ENCODE measurements around the gene DSC2.

The DSC2 gene

DNA sequence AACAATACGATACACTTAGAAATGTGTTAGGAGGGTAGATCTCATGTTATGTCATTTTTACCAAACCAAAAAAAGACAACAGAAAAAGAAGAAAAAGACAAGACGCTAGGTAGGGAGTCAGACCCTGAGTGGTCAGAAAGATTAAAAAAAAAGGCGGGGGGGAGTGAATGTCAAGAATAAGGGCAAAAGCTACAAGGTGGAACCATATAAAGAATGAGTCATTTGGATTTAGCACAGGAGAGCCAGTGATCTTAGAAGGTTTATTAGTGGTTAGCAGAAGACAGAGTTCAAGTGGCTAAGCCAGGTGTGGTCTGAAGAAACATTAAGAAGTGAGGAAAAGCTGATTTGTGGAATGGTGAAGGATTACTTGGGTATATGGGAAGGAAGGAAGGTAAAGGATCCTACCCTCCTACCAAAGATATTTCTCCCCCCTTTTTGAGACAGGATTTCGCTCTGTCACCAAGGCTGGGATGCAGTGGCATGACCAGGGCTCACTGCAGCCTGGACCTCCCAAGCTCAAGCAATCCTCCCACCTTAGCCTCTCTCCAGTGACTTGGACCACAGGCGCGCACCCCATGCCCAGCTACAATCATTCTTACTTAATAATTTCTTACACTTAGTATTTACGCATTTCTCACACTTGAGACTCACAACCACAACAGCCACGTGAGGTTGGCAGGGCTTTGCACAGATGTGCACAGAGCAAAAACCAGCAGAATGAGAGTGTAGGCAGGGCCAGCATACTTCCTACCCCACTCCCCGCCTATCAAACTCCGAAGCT lies 2.6 kb downstream of the DSC2 start:
- no peaks in the 10 kb centered on the region for H3K36me3 ChIP-seq (ENCODE audit: control insufficient read depth, insufficient read depth, low read length)
- H3K4me1 ChIP-seq, result peaks cover 20% of the 10 kb centered on the region
- peak overlapping the region; percentile 93 for H3K4me3 ChIP-seq (ENCODE audit: low read depth, low read length)
- H2AFZ ChIP-seq, result no peak overlapping the region
- peaks cover 38% of the 10 kb centered on the region for H3K79me2 ChIP-seq
- H3K4me2 ChIP-seq (ENCODE audit: low read length), result peak overlapping the region; percentile 94
- H3K9ac ChIP-seq, result no peak overlapping the region
- H3K27ac ChIP-seq, result peak overlapping the region; percentile 99
- no peaks in the 10 kb centered on the region for H3K27me3 ChIP-seq (ENCODE audit: control insufficient read depth, insufficient read depth, low read length)
- TF ChIP-seq CTCF (IDR thresholded peaks at IDR 0.05), result no peak
- no peaks in the 10 kb centered on the region for H3K9me3 ChIP-seq (ENCODE audit: control insufficient read depth, low read length)

DNA sequence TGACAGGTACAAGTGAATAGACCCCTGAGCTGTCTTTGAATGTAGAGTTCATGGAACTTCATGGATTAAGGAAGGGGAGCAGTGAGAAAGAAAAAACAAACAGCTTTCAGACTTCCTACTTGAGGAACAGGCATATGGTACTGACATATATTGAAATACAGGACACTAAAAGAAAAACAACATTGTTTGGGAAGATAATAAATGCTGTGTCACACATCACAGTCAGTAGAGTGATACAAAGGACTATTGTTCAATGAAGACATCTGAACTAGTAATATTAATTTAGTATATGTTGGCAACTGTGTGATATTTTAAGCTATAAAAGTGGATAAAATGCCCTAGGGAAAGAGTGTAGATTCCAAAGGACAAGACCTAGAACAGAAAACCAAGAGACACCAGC lies 3.3 kb downstream of the DSC2 start:
- no peaks in the 10 kb centered on the region for H3K9me3 ChIP-seq (ENCODE audit: control insufficient read depth, low read length)
- H3K27me3 ChIP-seq (ENCODE audit: control insufficient read depth, insufficient read depth, low read length), result no peaks in the 10 kb centered on the region
- no peaks in the 10 kb centered on the region for H3K36me3 ChIP-seq (ENCODE audit: control insufficient read depth, insufficient read depth, low read length)
- H2AFZ ChIP-seq, result no peak overlapping the region
- H3K9ac ChIP-seq, result no peak overlapping the region
- peaks cover 20% of the 10 kb centered on the region for H3K4me1 ChIP-seq
- no peak overlapping the region for H3K4me3 ChIP-seq (ENCODE audit: low read depth, low read length)
- H3K4me2 ChIP-seq (ENCODE audit: low read length), result no peak overlapping the region
- no peak for TF ChIP-seq CTCF (IDR thresholded peaks at IDR 0.05)
- H3K79me2 ChIP-seq, result peaks cover 38% of the 10 kb centered on the region
- H3K27ac ChIP-seq, result no peak overlapping the region

GRCh38 chr18:31097666-31098065 lies 4.6 kb downstream of the DSC2 start:
- H3K27ac ChIP-seq, result no peak overlapping the region
- peaks cover 42% of the 10 kb centered on the region for H3K79me2 ChIP-seq
- H3K9me3 ChIP-seq (ENCODE audit: control insufficient read depth, low read length), result no peaks in the 10 kb centered on the region

DNA sequence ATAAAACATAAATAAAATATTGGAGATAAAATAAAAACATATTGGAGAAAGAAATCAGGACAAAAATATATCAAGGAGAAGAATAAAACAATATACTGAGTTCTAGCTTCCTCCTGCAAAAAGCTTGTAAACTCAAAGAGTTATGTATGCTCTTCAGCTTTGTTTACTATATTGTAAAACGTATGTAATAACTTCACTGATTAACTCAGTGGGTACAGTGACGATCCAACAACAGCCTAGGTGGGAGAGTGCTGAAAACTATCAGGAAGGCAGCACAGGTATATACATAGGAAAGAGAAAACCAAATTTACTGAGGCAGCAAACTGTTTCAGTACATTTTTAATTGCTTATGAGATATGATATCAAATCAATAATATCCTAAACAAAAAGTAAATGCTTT lies 8.3 kb downstream of the DSC2 start:
- Histone ChIP-seq H2AFZ (no peak overlapping the region), H3K36me3 (ENCODE audit: control insufficient read depth, insufficient read depth, low read length) (no peaks in the 10 kb centered on the region), H3K4me3 (ENCODE audit: low read depth, low read length) (no peak overlapping the region), H3K27me3 (ENCODE audit: control insufficient read depth, insufficient read depth, low read length) (no peaks in the 10 kb centered on the region), H3K9me3 (ENCODE audit: control insufficient read depth, low read length) (no peaks in the 10 kb centered on the region), H3K79me2 (peaks cover 36% of the 10 kb centered on the region), H3K4me1 (peaks cover 6% of the 10 kb centered on the region), H3K27ac (no peak overlapping the region), H3K9ac (no peak overlapping the region), H3K4me2 (ENCODE audit: low read length) (no peak overlapping the region)
- no peak for TF ChIP-seq CTCF (IDR thresholded peaks at IDR 0.05)

More at GRCh38 chr18:31097666-31098065, 4.6 kb downstream of the DSC2 start:
- no peak for TF ChIP-seq CTCF (IDR thresholded peaks at IDR 0.05)
- Histone ChIP-seq H3K4me2 (ENCODE audit: low read length) (no peak overlapping the region), H2AFZ (no peak overlapping the region), H3K36me3 (ENCODE audit: control insufficient read depth, insufficient read depth, low read length) (no peaks in the 10 kb centered on the region), H3K27me3 (ENCODE audit: control insufficient read depth, insufficient read depth, low read length) (no peaks in the 10 kb centered on the region), H3K4me1 (peaks cover 14% of the 10 kb centered on the region), H3K9ac (no peak overlapping the region), H3K4me3 (ENCODE audit: low read depth, low read length) (no peak overlapping the region)

DNA sequence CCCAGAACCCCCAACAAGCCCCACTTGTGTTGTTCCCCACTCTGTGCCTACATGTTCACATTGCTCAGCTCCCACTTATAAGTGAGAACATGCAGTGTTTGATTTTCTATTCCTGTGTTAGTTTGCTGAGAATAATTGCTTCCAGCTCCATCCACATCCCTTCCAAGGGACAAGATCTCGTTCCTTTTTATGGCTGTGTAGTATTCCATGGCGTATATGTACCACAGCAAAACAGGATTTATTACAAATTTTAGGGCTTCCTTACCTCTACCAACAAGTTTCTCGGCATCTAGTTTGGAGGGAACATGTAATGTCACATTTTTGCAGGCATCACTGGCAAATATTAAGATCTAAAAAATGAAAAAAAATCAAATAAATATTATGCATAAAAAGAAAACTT lies 8.9 kb downstream of the DSC2 start:
- Histone ChIP-seq H3K9me3 (ENCODE audit: control insufficient read depth, low read length) (no peaks in the 10 kb centered on the region), H3K4me2 (ENCODE audit: low read length) (no peak overlapping the region), H3K4me1 (peaks cover 3% of the 10 kb centered on the region), H3K27me3 (ENCODE audit: control insufficient read depth, insufficient read depth, low read length) (no peaks in the 10 kb centered on the region), H3K9ac (no peak overlapping the region), H3K4me3 (ENCODE audit: low read depth, low read length) (no peak overlapping the region), H3K36me3 (ENCODE audit: control insufficient read depth, insufficient read depth, low read length) (no peaks in the 10 kb centered on the region), H3K27ac (no peak overlapping the region), H3K79me2 (peaks cover 33% of the 10 kb centered on the region), H2AFZ (no peak overlapping the region)
- TF ChIP-seq CTCF (IDR thresholded peaks at IDR 0.05), result no peak
